GM13976 (cell line): ENCODE data around the gene ACSL6.

Experiments
- DNase-seq: peaks from one replicate; pipeline ENCODE4 v3.0.0; 2012; ENCODE audit warnings: low spot score
- CTCF ChIP-seq: IDR thresholded peaks from 2 replicates; pipeline ENCODE4 v1.5.1; 2012; ENCODE audit warnings: borderline replicate concordance, mild to moderate bottlenecking; ENCODE audit not compliant: insufficient read depth; ENCODE audit errors: extremely low read depth, missing control alignments, control extremely low read depth
- in situ Hi-C: fragments of 300-500 bp; cut with MboI; formaldehyde crosslinking; loops from one replicate; pipeline ENCODE4 v1.12.0; 2022; ENCODE audit warnings: low sequenced_read_pairs, mixed read lengths, inconsistent platforms; ENCODE audit not compliant: unreplicated experiment

The ACSL6 gene

GRCh38 chr5:131997026-131997726, 14.3 kb downstream of the ACSL6 start:
- no peak for TF ChIP-seq CTCF
- DNase-seq, result no peak
- in situ Hi-C loops, result no loop called here

- no peak for DNase-seq
- in situ Hi-C loops, result no loop called here
- no peak for TF ChIP-seq CTCF
These were observed 15.0 kb downstream of the ACSL6 start for GRCh38 chr5:131996210-131997025.

- no peak for TF ChIP-seq CTCF
- in situ Hi-C loops, result no loop called here
- DNase-seq, result no peak
These were observed 16.8 kb downstream of the ACSL6 start for GRCh38 chr5:131994533-131995226.

- no peak for DNase-seq
- TF ChIP-seq CTCF, result no peak
- in situ Hi-C loops, result no loop called here
These were observed 17.4 kb downstream of the ACSL6 start for GRCh38 chr5:131994090-131994489.

GRCh38 chr5:131993676-131994075, 17.8 kb downstream of the ACSL6 start:
- no peak for TF ChIP-seq CTCF
- in situ Hi-C loops, result no loop called here
- DNase-seq, result no peak

- TF ChIP-seq CTCF, result no peak
- DNase-seq, result no peak
- in situ Hi-C loops, result no loop called here
These were observed 19.1 kb downstream of the ACSL6 start for GRCh38 chr5:131992370-131992769.
